PC-9 (cell line): ENCODE measurements around the gene SOS1. TPM values are rescaled to one million over a fixed set of nuclear protein-coding genes. Genes with fewer than 3 reads are reported as not detected.

ENCODE experiments used
- BruUV-seq: library from RNA; stranded (reverse); fragments of 400-500 nt; replicated peaks from 2 replicates; lab custom pipeline; 2021; lab: Mats Ljungman, UMichigan
- CTCF ChIA-PET: fragments of 300-600 bp; sonication (Branson Sonifier 250); formaldehyde crosslinking; loops from one replicate; lab custom pipeline; 2022; ENCODE audit warnings: antibody characterized with exemption; lab: Charles Lee
- POLR2A ChIA-PET: fragments of 300-600 bp; sonication (Branson Sonifier 250); formaldehyde crosslinking; loops from one replicate; lab custom pipeline; 2022; ENCODE audit warnings: antibody characterized with exemption; ENCODE audit not compliant: unreplicated experiment; lab: Charles Lee
- DNase-seq, 2 experiments: peaks; one replicate each; pipeline versions ENCODE4 v3.0.0 to v3.0.0-alpha.2; 2015 to 2022; ENCODE audit warnings: mixed read lengths in 1 of 2
- H2AFZ ChIP-seq: fragments of 200-600 bp; sonication (generic); 2 replicates; pipeline ENCODE4 v1.8.1; 2017; ENCODE audit warnings: antibody characterized with exemption
- H3F3A ChIP-seq: fragments of 200-600 bp; sonication (generic); 2 replicates; pipeline ENCODE4 v1.8.1; 2017; ENCODE audit warnings: antibody characterized with exemption, mild to moderate bottlenecking, low read depth; ENCODE audit not compliant: insufficient read depth
- H3K27ac ChIP-seq: fragments of 200-600 bp; sonication (generic); 2 replicates; pipeline ENCODE4 v1.6.1; 2016; ENCODE audit warnings: mixed run types
- H3K27me3 ChIP-seq: fragments of 200-600 bp; sonication (generic); 2 replicates; pipeline ENCODE4 v1.6.1; 2016; ENCODE audit warnings: low read depth, mixed run types; ENCODE audit not compliant: insufficient read depth
- H3K36me3 ChIP-seq: fragments of 200-600 bp; sonication (generic); 2 replicates; pipeline ENCODE4 v1.6.1; 2016; ENCODE audit warnings: low read depth, mixed run types
- H3K4me1 ChIP-seq: fragments of 200-600 bp; sonication (generic); replicated peaks from 2 replicates; pipeline ENCODE4 v1.6.1; 2016; ENCODE audit warnings: mixed run types; ENCODE audit not compliant: insufficient read depth
- H3K4me2 ChIP-seq: fragments of 200-600 bp; sonication (generic); 2 replicates; pipeline ENCODE4 v1.6.1; 2017; ENCODE audit warnings: mixed run types
- H3K4me3 ChIP-seq: fragments of 200-600 bp; sonication (generic); 2 replicates; pipeline ENCODE4 v1.6.1; 2016; ENCODE audit warnings: mixed run types
- H3K79me2 ChIP-seq: fragments of 200-600 bp; sonication (generic); 2 replicates; pipeline ENCODE4 v1.6.1; 2017; ENCODE audit warnings: low read depth, mixed run types
- H3K9me2 ChIP-seq: fragments of 200-600 bp; sonication (generic); 2 replicates; pipeline ENCODE4 v1.8.1; 2017; ENCODE audit warnings: mild to moderate bottlenecking; ENCODE audit not compliant: insufficient read depth
- H3K9me3 ChIP-seq: fragments of 200-600 bp; sonication (generic); 2 replicates; pipeline ENCODE4 v1.8.1; 2016; ENCODE audit warnings: low read depth; ENCODE audit not compliant: insufficient read depth
- H4K20me1 ChIP-seq: fragments of 200-600 bp; sonication (generic); 2 replicates; pipeline ENCODE4 v1.8.1; 2017; ENCODE audit not compliant: insufficient read depth
- EZH2 ChIP-seq: fragments of 200-600 bp; sonication (generic); IDR thresholded peaks from 2 replicates; pipeline ENCODE4 v1.8.0; 2017; ENCODE audit warnings: antibody characterized with exemption, low read depth
- intact Hi-C: fragments of 100-400 bp; cut with micrococcal nuclease; formaldehyde crosslinking; loops from one replicate; pipeline ENCODE4 v1.10.0; 2022; ENCODE audit not compliant: unreplicated experiment
- total RNA-seq: library from RNA; stranded (reverse); gene quantifications from 2 replicates; pipeline ENCODE4 v1.2.3, GENCODE V29; 2021
- TF ChIP-seq, protein P1 (sequence below): fragments of 200-600 bp; sonication (generic); conservative IDR thresholded peaks from 2 replicates; pipeline ENCODE4 v1.6.1; 2017; ENCODE audit warnings: mixed run types, antibody characterized with exemption, mild to moderate bottlenecking, moderate library complexity

SOS1 gene
- total RNA-seq, 1 experiment from 2014 or later: 34.7 TPM

DNA sequence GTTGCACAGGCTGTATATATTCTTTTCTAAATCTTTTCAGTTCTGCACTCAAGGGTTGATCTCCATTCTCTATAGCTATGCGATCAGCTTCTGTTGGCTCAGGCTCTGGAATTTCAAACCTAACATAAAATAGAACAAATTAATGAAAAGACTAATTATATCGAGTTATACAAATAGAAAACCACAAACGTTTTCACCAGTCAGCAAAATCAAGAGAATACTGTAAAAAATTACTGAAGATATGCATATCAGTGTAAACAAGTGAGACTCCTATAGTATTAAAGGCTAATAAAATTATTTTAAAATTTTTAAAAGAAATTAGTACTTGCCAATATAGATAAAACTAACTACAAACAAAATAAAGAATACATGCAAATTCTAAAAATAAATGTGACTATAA, 107.0 kb downstream of the SOS1 start:
- no peak overlapping the region for H3K4me2 ChIP-seq
- H3F3A ChIP-seq: no peaks in the 10 kb centered on the region; the same call in 1 of the 2 replicates
- H3K27me3 ChIP-seq: no peaks in the 10 kb centered on the region
- H3K4me3 ChIP-seq: no peak overlapping the region
- peaks cover 19% of the 10 kb centered on the region for H3K36me3 ChIP-seq
- H4K20me1 ChIP-seq: no peaks in the 10 kb centered on the region; the same call in 1 of the 2 replicates
- BruUV-seq: no TSS peak
- no peak overlapping the region for H3K27ac ChIP-seq
- ChIA-PET POLR2A (no interaction called here), CTCF (no interaction called here)
- no peak for TF ChIP-seq EZH2
- TF ChIP-seq, protein P1, sequence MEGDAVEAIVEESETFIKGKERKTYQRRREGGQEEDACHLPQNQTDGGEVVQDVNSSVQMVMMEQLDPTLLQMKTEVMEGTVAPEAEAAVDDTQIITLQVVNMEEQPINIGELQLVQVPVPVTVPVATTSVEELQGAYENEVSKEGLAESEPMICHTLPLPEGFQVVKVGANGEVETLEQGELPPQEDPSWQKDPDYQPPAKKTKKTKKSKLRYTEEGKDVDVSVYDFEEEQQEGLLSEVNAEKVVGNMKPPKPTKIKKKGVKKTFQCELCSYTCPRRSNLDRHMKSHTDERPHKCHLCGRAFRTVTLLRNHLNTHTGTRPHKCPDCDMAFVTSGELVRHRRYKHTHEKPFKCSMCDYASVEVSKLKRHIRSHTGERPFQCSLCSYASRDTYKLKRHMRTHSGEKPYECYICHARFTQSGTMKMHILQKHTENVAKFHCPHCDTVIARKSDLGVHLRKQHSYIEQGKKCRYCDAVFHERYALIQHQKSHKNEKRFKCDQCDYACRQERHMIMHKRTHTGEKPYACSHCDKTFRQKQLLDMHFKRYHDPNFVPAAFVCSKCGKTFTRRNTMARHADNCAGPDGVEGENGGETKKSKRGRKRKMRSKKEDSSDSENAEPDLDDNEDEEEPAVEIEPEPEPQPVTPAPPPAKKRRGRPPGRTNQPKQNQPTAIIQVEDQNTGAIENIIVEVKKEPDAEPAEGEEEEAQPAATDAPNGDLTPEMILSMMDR: no peak
- H3K79me2 ChIP-seq: no peaks in the 10 kb centered on the region
- no peaks in the 10 kb centered on the region for H3K9me2 ChIP-seq
- H2AFZ ChIP-seq: no peak overlapping the region
- no peaks in the 10 kb centered on the region for H3K9me3 ChIP-seq
- H3K4me1 ChIP-seq: no peaks in the 10 kb centered on the region
- intact Hi-C loops: no loop called here
- DNase-seq: no peak

DNA sequence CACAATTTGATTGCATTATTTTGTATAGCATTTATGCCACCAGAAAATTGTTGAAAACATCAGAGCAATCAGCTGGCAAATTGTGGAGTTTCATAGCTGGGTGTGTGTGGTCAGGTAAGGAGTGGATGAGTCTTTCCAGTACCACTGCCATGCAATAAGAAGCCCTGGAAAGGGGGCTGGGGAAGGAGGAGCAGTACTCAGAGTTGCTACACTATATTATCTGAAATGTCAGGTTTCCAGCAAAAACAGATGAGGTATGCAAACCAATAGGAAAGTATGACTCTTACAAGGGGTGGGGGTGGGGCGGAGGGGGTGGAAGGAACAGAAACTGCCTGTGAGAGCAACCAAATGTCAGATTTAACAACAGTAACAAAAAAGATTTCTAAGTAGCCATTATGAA, 112.2 kb downstream of the SOS1 start:
- H3K4me2 ChIP-seq: no peak overlapping the region
- H4K20me1 ChIP-seq: no peaks in the 10 kb centered on the region
- intact Hi-C loops: no loop called here
- CTCF ChIA-PET: no interaction called here
- POLR2A ChIA-PET: no interaction called here
- H3F3A ChIP-seq: no peaks in the 10 kb centered on the region; the same call in 1 of the 2 replicates
- BruUV-seq: no TSS peak
- no peaks in the 10 kb centered on the region for H3K9me2 ChIP-seq
- H3K79me2 ChIP-seq: no peaks in the 10 kb centered on the region
- no peak overlapping the region for H2AFZ ChIP-seq
- peaks cover 28% of the 10 kb centered on the region for H3K36me3 ChIP-seq
- H3K4me3 ChIP-seq: no peak overlapping the region
- DNase-seq: no peak
- no peaks in the 10 kb centered on the region for H3K27me3 ChIP-seq
- no peaks in the 10 kb centered on the region for H3K4me1 ChIP-seq
- TF ChIP-seq, protein P1: no peak
- TF ChIP-seq EZH2: no peak
- H3K9me3 ChIP-seq: no peaks in the 10 kb centered on the region
- no peak overlapping the region for H3K27ac ChIP-seq

DNA sequence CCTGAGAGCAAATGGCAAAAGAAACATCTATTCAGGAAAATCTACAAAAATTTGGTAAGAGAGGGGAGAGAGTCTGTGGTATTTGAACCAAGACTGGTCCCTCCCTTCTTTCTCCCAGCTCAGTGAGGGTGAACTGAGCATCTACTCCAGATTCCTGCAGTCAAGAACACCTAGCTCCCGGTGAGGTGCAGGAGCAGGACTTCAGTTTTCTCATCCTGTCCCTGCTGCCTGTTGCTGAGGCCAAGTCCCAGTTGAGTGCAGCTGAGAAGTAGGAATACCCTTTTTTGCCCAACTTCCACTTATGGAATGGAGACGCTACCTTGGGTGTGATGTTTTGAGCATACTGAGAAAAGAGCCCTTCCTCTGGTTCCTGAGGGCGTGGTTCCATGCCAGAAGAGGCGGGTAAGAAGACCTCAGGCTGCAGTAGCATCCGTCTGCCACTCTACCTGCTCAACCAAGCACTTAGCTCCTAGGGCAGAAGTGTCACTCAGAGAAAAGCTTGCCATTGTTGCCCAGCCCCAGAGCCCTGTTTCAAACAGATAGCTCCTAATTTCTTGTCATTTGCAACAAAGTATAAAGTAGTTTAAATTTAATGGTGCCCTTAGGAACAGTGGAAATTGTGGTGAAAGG, 112.9 kb downstream of the SOS1 start:
- Histone ChIP-seq H4K20me1 (no peaks in the 10 kb centered on the region), H3K9me3 (no peaks in the 10 kb centered on the region), H3K4me3 (no peak overlapping the region), H2AFZ (no peak overlapping the region), H3K36me3 (peaks cover 22% of the 10 kb centered on the region), H3K4me2 (no peak overlapping the region), H3F3A (no peaks in the 10 kb centered on the region; the same call in 1 of the 2 replicates), H3K9me2 (no peaks in the 10 kb centered on the region), H3K4me1 (no peaks in the 10 kb centered on the region), H3K27me3 (no peaks in the 10 kb centered on the region), H3K79me2 (no peaks in the 10 kb centered on the region), H3K27ac (no peak overlapping the region)
- DNase-seq: no peak
- ChIA-PET CTCF (no interaction called here), POLR2A (interaction anchor here (0.9 kb wide), 1 partner anchor 858 kb away, joined by 4 read pairs; no protein-coding TSS in a partner anchor)
- no TSS peak for BruUV-seq
- intact Hi-C loops: no loop called here
- TF ChIP-seq EZH2: no peak
- TF ChIP-seq, protein P1: no peak
